Osteoblast (primary cell): ENCODE data around the gene CAMKMT. TPM values are rescaled to one million over a fixed set of nuclear protein-coding genes. Genes with fewer than 3 reads are reported as not detected.

Experiments
- DNase-seq: peaks from one replicate; pipeline ENCODE4 v3.0.0; 2011; ENCODE audit warnings: low spot score, mixed read lengths; ENCODE audit not compliant: insufficient read length; ENCODE audit errors: missing footprints
- H2AFZ ChIP-seq: 2 replicates; pipeline ENCODE4 v1.6.0; 2011; ENCODE audit warnings: mild to moderate bottlenecking, low read length
- H3K27ac ChIP-seq: 2 replicates; pipeline ENCODE4 v1.5.1; 2011; ENCODE audit warnings: mild to moderate bottlenecking, low read depth, low read length, moderate library complexity
- H3K27me3 ChIP-seq: 2 replicates; pipeline ENCODE4 v1.6.0; 2012; ENCODE audit warnings: mild to moderate bottlenecking, control low read depth, inconsistent platforms, low read length, moderate library complexity; ENCODE audit not compliant: insufficient read depth
- H3K36me3 ChIP-seq: 2 replicates; pipeline ENCODE4 v1.5.1; 2011; ENCODE audit warnings: mild to moderate bottlenecking, low read length, control low read depth, moderate library complexity; ENCODE audit not compliant: insufficient read depth
- H3K4me1 ChIP-seq: 2 replicates; pipeline ENCODE4 v1.5.1; 2011; ENCODE audit warnings: mild to moderate bottlenecking, low read length, control low read depth, moderate library complexity; ENCODE audit not compliant: insufficient read depth
- H3K4me2 ChIP-seq: 2 replicates; pipeline ENCODE4 v1.6.0; 2011; ENCODE audit warnings: mild to moderate bottlenecking, low read length; ENCODE audit not compliant: insufficient read depth
- H3K4me3 ChIP-seq: fragments of 200-600 bp; sonication (generic); 3 replicates; pipeline ENCODE4 v1.5.1; 2012; ENCODE audit warnings: mild to moderate bottlenecking, low read length, inconsistent platforms; ENCODE audit not compliant: insufficient read depth
- H3K79me2 ChIP-seq: 2 replicates; pipeline ENCODE4 v1.6.0; 2012; ENCODE audit warnings: mild to moderate bottlenecking, low read length, control low read depth, inconsistent platforms; ENCODE audit not compliant: insufficient read depth
- H3K9me3 ChIP-seq: 2 replicates; pipeline ENCODE4 v1.5.1; 2011; ENCODE audit warnings: low read depth, low read length, control low read depth
- H4K20me1 ChIP-seq: 2 replicates; pipeline ENCODE4 v1.6.0; 2012; ENCODE audit warnings: mild to moderate bottlenecking, low read length, control low read depth; ENCODE audit not compliant: insufficient read depth
- CTCF ChIP-seq: IDR thresholded peaks from 2 replicates; pipeline ENCODE4 v1.5.1; 2011; ENCODE audit warnings: mild to moderate bottlenecking, low read depth, low read length, moderate library complexity; ENCODE audit errors: extremely low read depth
- total RNA-seq: library from RNA; depleted of rRNA; stranded (reverse); fragments of >200 nt; gene quantifications from 2 replicates; pipeline ENCODE4 v1.2.3, GENCODE V29; 2012

CAMKMT gene
- total RNA-seq, 1 donor = 7.2 TPM

DNA sequence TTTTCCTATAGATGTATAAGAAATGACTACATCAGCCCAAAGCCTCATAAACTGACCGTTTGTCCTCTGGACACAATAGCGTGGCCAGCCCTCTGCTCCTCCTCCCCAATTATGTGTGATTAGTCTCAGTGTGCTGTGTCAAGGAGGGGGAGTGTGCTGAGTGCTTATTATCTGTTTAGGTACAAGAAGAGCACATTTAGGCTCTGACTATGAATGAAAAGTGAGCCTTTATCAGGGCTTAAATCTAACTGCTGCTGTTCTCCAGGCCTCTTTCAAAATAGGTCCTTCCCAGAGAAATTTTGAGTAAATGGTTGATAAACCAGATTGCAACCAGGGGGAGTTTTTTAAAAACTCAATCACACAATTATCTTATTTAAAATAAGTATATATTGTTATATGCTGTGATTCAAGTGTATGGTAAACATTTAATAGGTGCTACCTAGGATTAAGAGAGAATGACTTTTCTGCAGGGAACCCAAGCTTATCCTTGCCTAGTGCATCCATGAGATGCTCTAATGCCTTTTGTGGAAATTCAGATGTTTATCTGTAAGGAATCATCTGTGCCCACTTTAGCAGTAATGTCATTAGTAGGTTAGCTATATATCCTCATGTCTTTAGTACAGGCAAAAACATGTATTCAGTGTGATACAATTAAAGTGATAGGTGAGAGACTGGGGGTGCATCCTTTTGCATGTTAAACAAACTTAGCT, 411.1 kb downstream of the CAMKMT start:
- H4K20me1 ChIP-seq = no peaks in the 10 kb centered on the region
- H3K9me3 ChIP-seq = no peaks in the 10 kb centered on the region
- H3K4me1 ChIP-seq = no peaks in the 10 kb centered on the region
- H3K4me3 ChIP-seq = no peak overlapping the region
- no peaks in the 10 kb centered on the region for H3K36me3 ChIP-seq
- no peaks in the 10 kb centered on the region for H3K79me2 ChIP-seq
- H3K27ac ChIP-seq = no peak overlapping the region
- H3K27me3 ChIP-seq = peaks cover 19% of the 10 kb centered on the region
- TF ChIP-seq CTCF = no peak
- no peak overlapping the region for H3K4me2 ChIP-seq
- DNase-seq = no peak
- H2AFZ ChIP-seq = no peak overlapping the region

DNA sequence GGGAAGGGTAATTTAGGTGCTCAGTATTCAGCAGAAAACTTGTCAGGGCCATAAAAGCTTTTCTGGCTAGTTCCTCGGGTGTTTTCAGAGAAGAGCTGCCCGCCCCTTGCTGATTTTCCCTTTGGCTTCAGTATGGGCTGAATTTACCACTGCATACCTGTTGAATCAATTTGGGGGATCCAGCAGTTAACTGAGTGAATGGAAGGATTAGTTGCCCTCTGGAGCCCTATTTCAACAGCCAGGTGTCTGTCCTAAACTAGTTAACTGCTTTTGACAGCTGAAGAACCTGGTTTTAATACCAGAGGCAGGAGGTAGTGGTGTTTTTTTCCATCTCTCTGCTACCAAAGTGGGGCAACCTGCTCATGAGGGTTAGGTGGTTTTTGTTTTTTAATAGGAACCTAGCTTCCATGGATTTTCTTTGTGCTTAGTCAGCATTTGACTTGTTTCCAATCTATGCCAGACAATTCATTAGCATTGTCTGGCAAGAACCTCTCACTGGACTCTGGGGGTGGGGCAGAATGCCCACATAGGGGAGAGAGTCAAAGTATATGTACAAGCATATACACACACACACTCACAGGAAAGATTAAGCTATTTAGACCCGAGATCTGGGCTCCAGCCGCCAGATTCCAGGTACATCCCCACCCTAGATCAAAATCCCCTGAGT, 413.2 kb downstream of the CAMKMT start:
- Histone ChIP-seq H3K36me3 (no peaks in the 10 kb centered on the region), H3K4me1 (no peaks in the 10 kb centered on the region), H3K27ac (no peak overlapping the region), H3K79me2 (no peaks in the 10 kb centered on the region), H3K4me2 (no peak overlapping the region), H3K4me3 (no peak overlapping the region), H4K20me1 (no peaks in the 10 kb centered on the region), H2AFZ (no peak overlapping the region), H3K27me3 (peaks cover 3% of the 10 kb centered on the region), H3K9me3 (no peaks in the 10 kb centered on the region)
- no peak for DNase-seq
- no peak for TF ChIP-seq CTCF

DNA sequence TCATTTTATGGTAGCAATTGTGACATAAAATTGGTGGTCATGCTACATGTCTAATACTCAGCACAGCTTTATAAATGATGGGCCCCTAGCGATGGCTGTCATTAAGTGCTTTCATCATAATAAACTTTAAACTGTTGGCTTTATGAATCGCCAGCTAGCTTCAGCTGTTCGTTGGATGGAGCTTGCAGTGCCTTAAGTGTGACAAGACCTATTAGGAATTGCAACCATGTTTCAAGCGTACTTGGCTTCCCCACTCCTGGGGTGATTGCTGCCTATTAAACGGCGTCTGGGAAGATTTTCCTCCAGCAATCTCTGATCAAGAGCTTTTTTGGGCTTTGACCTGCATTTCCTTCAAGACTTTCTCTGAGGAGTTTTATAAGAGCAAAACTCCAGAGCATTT, 415.3 kb downstream of the CAMKMT start:
- no peak overlapping the region for H3K27ac ChIP-seq
- H3K4me3 ChIP-seq = no peak overlapping the region
- TF ChIP-seq CTCF = no peak
- no peak for DNase-seq
- H4K20me1 ChIP-seq = no peaks in the 10 kb centered on the region
- H2AFZ ChIP-seq = no peak overlapping the region
- H3K27me3 ChIP-seq = peaks cover 3% of the 10 kb centered on the region
- no peaks in the 10 kb centered on the region for H3K9me3 ChIP-seq
- H3K4me2 ChIP-seq = peak overlapping the region; percentile 32
- H3K4me1 ChIP-seq = no peaks in the 10 kb centered on the region
- H3K36me3 ChIP-seq = no peaks in the 10 kb centered on the region
- no peaks in the 10 kb centered on the region for H3K79me2 ChIP-seq

DNA sequence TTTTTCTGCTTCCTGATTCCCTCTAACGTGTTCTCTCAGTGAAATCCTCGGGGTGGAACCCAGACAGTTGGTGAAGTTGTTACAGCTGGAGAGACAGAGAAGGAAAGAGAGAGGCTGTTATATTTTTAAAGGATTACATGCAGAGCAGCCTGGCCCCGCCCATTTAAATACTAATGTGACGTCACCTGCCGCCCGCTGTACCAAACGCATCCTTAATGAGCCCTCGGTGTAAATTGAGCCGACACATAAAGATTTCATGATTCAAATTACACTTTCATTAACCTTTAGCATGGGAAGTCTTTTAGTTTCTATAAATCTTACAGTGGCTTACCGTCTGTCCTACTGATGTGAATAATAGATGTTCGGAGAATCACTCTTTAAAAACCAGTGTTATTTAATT, 415.8 kb downstream of the CAMKMT start:
- Histone ChIP-seq H2AFZ (no peak overlapping the region), H3K79me2 (no peaks in the 10 kb centered on the region), H3K4me3 (no peak overlapping the region), H3K4me2 (peak overlapping the region; percentile 32), H3K4me1 (no peaks in the 10 kb centered on the region), H3K36me3 (no peaks in the 10 kb centered on the region), H3K27me3 (peaks cover 3% of the 10 kb centered on the region), H4K20me1 (no peaks in the 10 kb centered on the region), H3K9me3 (no peaks in the 10 kb centered on the region), H3K27ac (no peak overlapping the region)
- DNase-seq = peak; percentile 81
- no peak for TF ChIP-seq CTCF
